Tongue (tissue), 1 donor: Measurements from ENCODE around the gene BTBD7. TPM values are rescaled to one million over a fixed set of nuclear protein-coding genes. Genes with fewer than 3 reads are reported as not detected.

Experiments used
- total RNA-seq: library from RNA; depleted of rRNA; stranded (reverse); fragments of >200 nt; gene quantifications from one replicate; pipeline ENCODE4 v1.2.3, GENCODE V29; 2014

Gene BTBD7
- total RNA-seq, 1 donor from 2014 or later = 27.7 TPM

Other genes with a start within 250 kb of the BTBD7 start
- gene ITPK1, start 217.1 kb downstream of the BTBD7 start, total RNA-seq = 15.6 TPM
- gene MOAP1, start 148.1 kb downstream of the BTBD7 start, total RNA-seq = 38.1 TPM
- 14.2 TPM for gene LYSET, start 147.7 kb downstream of the BTBD7 start, total RNA-seq
- 15.5 TPM for gene GON7, start 126.0 kb downstream of the BTBD7 start, total RNA-seq
- gene UBR7, start 125.8 kb downstream of the BTBD7 start, total RNA-seq = 42.0 TPM
- gene COX8C, start 14.1 kb upstream of the BTBD7 start, total RNA-seq = not detected
- 0.41 TPM for gene UNC79, start 97.9 kb upstream of the BTBD7 start, total RNA-seq